Endodermal cell (in vitro differentiated cells): ENCODE measurements around the gene IMMP1L. TPM values are rescaled to one million over a fixed set of nuclear protein-coding genes. Genes with fewer than 3 reads are reported as not detected.

Source experiments
- DNase-seq: peaks from one replicate; pipeline ENCODE4 v3.0.0-alpha.2; 2017
- H3K27ac ChIP-seq: 2 replicates; pipeline ENCODE4 v1.5.1; 2013; ENCODE audit warnings: mild to moderate bottlenecking, low read depth, low read length, moderate library complexity
- H3K27me3 ChIP-seq: 2 replicates; pipeline ENCODE4 v1.6.1; 2013; ENCODE audit warnings: mild to moderate bottlenecking, low read length, moderate library complexity; ENCODE audit not compliant: insufficient read depth, control insufficient read depth, poor library complexity, severe bottlenecking
- H3K36me3 ChIP-seq: 2 replicates; pipeline ENCODE4 v1.7.0; 2013; ENCODE audit warnings: mild to moderate bottlenecking, low read length, moderate library complexity; ENCODE audit not compliant: control insufficient read depth, insufficient read depth
- H3K4me1 ChIP-seq: one replicate; pipeline ENCODE4 v1.7.0; 2013; ENCODE audit warnings: low read length; ENCODE audit not compliant: control insufficient read depth, insufficient read depth
- H3K4me3 ChIP-seq: 2 replicates; pipeline ENCODE4 v1.5.1; 2013; ENCODE audit warnings: mild to moderate bottlenecking, low read length, moderate library complexity
- H3K9ac ChIP-seq: 2 replicates; pipeline ENCODE4 v1.6.1; 2013; ENCODE audit warnings: mild to moderate bottlenecking, low read length, moderate library complexity; ENCODE audit not compliant: poor library complexity, severe bottlenecking; ENCODE audit errors: extremely low read depth
- H3K9me3 ChIP-seq: 2 replicates; pipeline ENCODE4 v1.6.1; 2013; ENCODE audit warnings: mild to moderate bottlenecking, low read length, moderate library complexity; ENCODE audit not compliant: control insufficient read depth
- H3K27ac Mint-ChIP-seq: 2 replicates; pipeline ENCODE4 v1.8.0; 2020; ENCODE audit warnings: mixed read lengths
- H3K27me3 Mint-ChIP-seq: 2 replicates; pipeline ENCODE4 v1.8.0; 2021; ENCODE audit warnings: mild to moderate bottlenecking, mixed read lengths; ENCODE audit not compliant: insufficient read depth
- H3K36me3 Mint-ChIP-seq: 2 replicates; pipeline ENCODE4 v1.8.0; 2020; ENCODE audit warnings: low read depth, mixed read lengths
- H3K4me1 Mint-ChIP-seq: 2 replicates; pipeline ENCODE4 v1.8.0; 2020; ENCODE audit warnings: mixed read lengths
- H3K4me3 Mint-ChIP-seq: 2 replicates; pipeline ENCODE4 v1.8.0; 2020; ENCODE audit warnings: mild to moderate bottlenecking, moderate library complexity, mixed read lengths
- H3K9me3 Mint-ChIP-seq: 2 replicates; pipeline ENCODE4 v1.8.0; 2020; ENCODE audit warnings: mild to moderate bottlenecking, mixed read lengths
- WGBS, 2 experiments: methylation state at CpG; one replicate each; pipeline versions ENCODE4 v1.1.5 to v1.1.7; 2013; ENCODE audit warnings: missing lambda C conversion rate in 2 of 2, mixed read lengths in 1 of 2; ENCODE audit not compliant: insufficient coverage in 1 of 2, insufficient read length in 1 of 2; 5-methylcytosine and 5-hydroxymethylcytosine counted together
- total RNA-seq, 2 donors: library from RNA; stranded (reverse); fragmentation: NEBNext Ultra II Directional in 1 of 2; extraction: Animal tissue kit (Norgen Biotek cat#: 25700) in 1 of 2; gene quantifications; 2 replicates in 1 of 2; 3 replicates in 1 of 2; pipeline ENCODE4 v1.2.1, GENCODE V29; 2021
- TF ChIP-seq, protein P1 (sequence below): fragments of 200-600 bp; sonication (generic); conservative IDR thresholded peaks from 2 replicates; pipeline ENCODE4 v1.5.0; 2021; ENCODE audit warnings: antibody characterized with exemption, mild to moderate bottlenecking

The IMMP1L gene
- total RNA-seq, 2 donors from 2014 or later = 28.9 to 44.9 TPM

DNA sequence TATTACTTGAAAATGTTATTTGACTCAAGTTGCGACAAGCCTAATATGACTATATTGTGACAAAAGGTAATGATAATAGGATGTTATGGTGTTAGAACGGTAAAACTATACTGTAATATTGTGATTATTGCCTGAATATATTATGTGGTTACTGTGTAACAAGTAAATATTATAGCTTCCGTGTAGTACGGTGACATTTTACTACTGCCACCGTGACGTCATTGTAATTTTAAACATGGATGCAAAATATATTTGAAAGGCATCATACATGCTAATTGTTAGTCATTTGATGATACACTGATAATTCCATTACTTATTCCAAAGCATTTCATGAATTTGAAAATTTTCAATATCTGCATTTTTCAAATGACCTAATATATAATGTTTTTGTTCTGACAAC, 2.7 kb upstream of the IMMP1L start:
- 69 to 87% methylated on average over 2 to 6 of the region's 6 CpGs for WGBS, 2 experiments
- Histone ChIP-seq H3K27me3 (no peaks in the 10 kb centered on the region), H3K36me3 (no peaks in the 10 kb centered on the region), H3K9me3 (no peaks in the 10 kb centered on the region), H3K27ac (no peak overlapping the region), H3K9ac (no peak overlapping the region), H3K4me3 (no peak overlapping the region), H3K4me1 (no peaks in the 10 kb centered on the region)
- Mint-ChIP-seq H3K4me3 (no peak overlapping the region), H3K36me3 (peaks cover 4% of the 10 kb centered on the region), H3K9me3 (no peaks in the 10 kb centered on the region), H3K4me1 (peaks cover 18% of the 10 kb centered on the region), H3K27ac (no peak overlapping the region), H3K27me3 (no peaks in the 10 kb centered on the region)
- no peak for DNase-seq
- TF ChIP-seq, protein P1, sequence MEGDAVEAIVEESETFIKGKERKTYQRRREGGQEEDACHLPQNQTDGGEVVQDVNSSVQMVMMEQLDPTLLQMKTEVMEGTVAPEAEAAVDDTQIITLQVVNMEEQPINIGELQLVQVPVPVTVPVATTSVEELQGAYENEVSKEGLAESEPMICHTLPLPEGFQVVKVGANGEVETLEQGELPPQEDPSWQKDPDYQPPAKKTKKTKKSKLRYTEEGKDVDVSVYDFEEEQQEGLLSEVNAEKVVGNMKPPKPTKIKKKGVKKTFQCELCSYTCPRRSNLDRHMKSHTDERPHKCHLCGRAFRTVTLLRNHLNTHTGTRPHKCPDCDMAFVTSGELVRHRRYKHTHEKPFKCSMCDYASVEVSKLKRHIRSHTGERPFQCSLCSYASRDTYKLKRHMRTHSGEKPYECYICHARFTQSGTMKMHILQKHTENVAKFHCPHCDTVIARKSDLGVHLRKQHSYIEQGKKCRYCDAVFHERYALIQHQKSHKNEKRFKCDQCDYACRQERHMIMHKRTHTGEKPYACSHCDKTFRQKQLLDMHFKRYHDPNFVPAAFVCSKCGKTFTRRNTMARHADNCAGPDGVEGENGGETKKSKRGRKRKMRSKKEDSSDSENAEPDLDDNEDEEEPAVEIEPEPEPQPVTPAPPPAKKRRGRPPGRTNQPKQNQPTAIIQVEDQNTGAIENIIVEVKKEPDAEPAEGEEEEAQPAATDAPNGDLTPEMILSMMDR = no peak

DNA sequence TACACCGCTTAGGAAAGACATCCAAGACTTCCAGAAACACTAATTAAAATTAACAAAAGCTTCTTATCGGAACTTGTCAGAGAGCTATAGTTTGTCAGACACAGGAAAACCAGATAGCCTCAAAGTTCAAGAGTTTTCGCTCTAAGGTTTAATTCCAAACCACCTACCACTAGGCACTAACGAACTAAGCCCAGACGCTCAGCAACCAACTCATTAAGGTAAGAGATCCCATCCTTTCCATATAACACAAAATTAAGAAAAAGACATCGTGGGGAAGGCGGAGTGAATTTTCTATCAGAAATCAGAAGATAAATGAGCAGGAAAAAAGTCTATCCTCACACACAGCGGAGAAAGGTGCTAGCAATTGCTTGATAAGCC, 382 bp downstream of the IMMP1L start:
- Histone ChIP-seq H3K4me3 (peak overlapping the region; percentile 92), H3K36me3 (no peaks in the 10 kb centered on the region), H3K27me3 (no peaks in the 10 kb centered on the region), H3K27ac (peak overlapping the region; percentile 4), H3K9me3 (no peaks in the 10 kb centered on the region), H3K9ac (peak overlapping the region; percentile 68), H3K4me1 (no peaks in the 10 kb centered on the region)
- H3K4me3 Mint-ChIP-seq = peak overlapping the region; percentile 94
- WGBS, 2 experiments = 4 to 14% methylated on average over 1 to 8 of the region's 8 CpGs
- peaks cover 21% of the 10 kb centered on the region for H3K36me3 Mint-ChIP-seq
- H3K9me3 Mint-ChIP-seq = no peaks in the 10 kb centered on the region
- no peak for DNase-seq
- H3K27me3 Mint-ChIP-seq = no peaks in the 10 kb centered on the region
- peak overlapping the region; percentile 93 for H3K27ac Mint-ChIP-seq
- TF ChIP-seq, protein P1 = no peak
- peaks cover 18% of the 10 kb centered on the region for H3K4me1 Mint-ChIP-seq

DNA sequence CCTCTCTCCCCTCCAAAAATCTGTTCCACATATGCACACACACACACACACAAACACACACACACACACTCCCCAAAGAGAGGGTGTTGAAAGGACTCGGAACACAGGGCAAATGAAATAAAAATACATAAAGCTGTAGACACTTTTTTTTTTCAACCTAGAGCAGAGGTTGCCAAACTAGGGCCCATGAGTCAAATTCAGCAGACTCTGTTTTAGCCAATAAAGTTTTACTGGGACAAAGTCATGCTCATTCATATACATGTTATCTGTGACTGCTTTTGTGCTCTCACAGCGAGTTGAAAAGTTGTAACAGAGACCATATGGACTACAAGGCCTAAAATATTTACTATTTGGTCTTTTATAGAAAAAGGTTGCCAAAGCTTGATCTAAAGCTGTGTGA, 8.9 kb downstream of the IMMP1L start:
- TF ChIP-seq, protein P1 = no peak
- peaks cover under 1% of the 10 kb centered on the region for H3K9me3 ChIP-seq
- Mint-ChIP-seq H3K36me3 (peaks cover 17% of the 10 kb centered on the region), H3K27ac (no peak overlapping the region), H3K9me3 (peaks cover 4% of the 10 kb centered on the region), H3K4me1 (no peaks in the 10 kb centered on the region), H3K27me3 (no peaks in the 10 kb centered on the region), H3K4me3 (no peak overlapping the region)
- H3K4me3 ChIP-seq = no peak overlapping the region
- H3K27ac ChIP-seq = no peak overlapping the region
- WGBS, 2 experiments = 94 to 100% methylated on average over 1 to 2 of the region's 2 CpGs
- peaks cover 3% of the 10 kb centered on the region for H3K36me3 ChIP-seq
- H3K4me1 ChIP-seq = no peaks in the 10 kb centered on the region
- no peak for DNase-seq
- no peaks in the 10 kb centered on the region for H3K27me3 ChIP-seq
- H3K9ac ChIP-seq = no peak overlapping the region
